MM.1S (cell line): ENCODE measurements around the gene FAM221A.

Experiments used
- CTCF ChIP-seq: fragments of 300-600 bp; sonication (generic); IDR thresholded peaks from 2 replicates; pipeline ENCODE4 v1.5.1; 2016; ENCODE audit warnings: antibody characterized with exemption, low read length, mixed read lengths
- EZH2 ChIP-seq: fragments of 300-600 bp; sonication (generic); optimal IDR thresholded peaks from 2 replicates; pipeline ENCODE3; 2017; ENCODE audit warnings: low read depth, mild to moderate bottlenecking, antibody characterized with exemption, low read length, mixed read lengths
- EZH2phosphoT487 ChIP-seq: fragments of 300-600 bp; sonication (generic); IDR thresholded peaks from 2 replicates; pipeline ENCODE4 v1.6.1; 2018; ENCODE audit warnings: antibody characterized with exemption, low read length

GRCh38 chr7:23655433-23655832, 24.6 kb upstream of the FAM221A start:
- TF ChIP-seq EZH2 (no peak), CTCF (no peak), EZH2phosphoT487 (no peak)
